ENCODE data around the gene MAMSTR. TPM values are rescaled to one million over a fixed set of nuclear protein-coding genes. Genes with fewer than 3 reads are reported as not detected.
A peak's percentile ranks its signal among the peaks of the same experiment; 100 is the strongest.
"Not testable (repeated sequence)": the region's sequence is repeated elsewhere in the genome, so short reads cannot be mapped to it uniquely, and the experiment has no call there.

MAMSTR gene
- 3.4 TPM for total RNA-seq

GRCh38 chr19:48719263-48720171, at the start of gene MAMSTR:
MAMSTR (minus strand) TSS chr19:48719725; CDS start chr19:48719031, 694 bp downstream.
- no peak for DNase-seq (ENCODE audit: extremely low spot score in 2 of 2)
- H3K36me3 ChIP-seq: no peaks in the 10 kb centered on the region
- peak within 1 kb of the TSS; percentile 86 for H3K27ac ChIP-seq
- no peak for TF ChIP-seq POLR2AphosphoS5 (IDR thresholded peaks at IDR 0.05; ENCODE audit: insufficient read depth in 1 of 2, low read depth in 1 of 2)
- no peak for TF ChIP-seq POLR2A (IDR thresholded peaks at IDR 0.05)
- TF ChIP-seq CTCF (IDR thresholded peaks at IDR 0.05): no peak
- no peaks in the 10 kb centered on the region for H3K9me3 ChIP-seq
- H3K4me1 ChIP-seq: peaks cover 57% of the 10 kb centered on the region
- intact Hi-C loops (cut with DNase I): no loop called here
- H3K27me3 ChIP-seq: no peaks in the 10 kb centered on the region
- peak within 1 kb of the TSS; percentile 46 to 48 for H3K4me3 ChIP-seq

GRCh38 chr19:48768994-48769713, 49.6 kb upstream of the MAMSTR start:
- H3K27ac ChIP-seq: no peak overlapping the region
- intact Hi-C loops (cut with DNase I): no loop called here
- no peaks in the 10 kb centered on the region for H3K9me3 ChIP-seq
- no peaks in the 10 kb centered on the region for H3K4me1 ChIP-seq
- H3K27me3 ChIP-seq: no peaks in the 10 kb centered on the region
- no peaks in the 10 kb centered on the region for H3K36me3 ChIP-seq
- TF ChIP-seq CTCF (IDR thresholded peaks at IDR 0.05): no peak
- no peak for TF ChIP-seq POLR2A (IDR thresholded peaks at IDR 0.05)
- TF ChIP-seq POLR2AphosphoS5 (IDR thresholded peaks at IDR 0.05; ENCODE audit: insufficient read depth in 1 of 2, low read depth in 1 of 2): no peak
- no peak overlapping the region for H3K4me3 ChIP-seq
- no peak for DNase-seq (ENCODE audit: extremely low spot score in 2 of 2)

GRCh38 chr19:48768171-48768753, 48.7 kb upstream of the MAMSTR start:
- intact Hi-C loops (cut with DNase I); H3K27ac ChIP-seq; DNase-seq (ENCODE audit: extremely low spot score in 2 of 2); H3K27me3 ChIP-seq; H3K9me3 ChIP-seq; H3K4me3 ChIP-seq; H3K4me1 ChIP-seq; H3K36me3 ChIP-seq: not testable (repeated sequence)

- DNase-seq (ENCODE audit: extremely low spot score in 2 of 2); H3K4me1 ChIP-seq; H3K27ac ChIP-seq; H3K9me3 ChIP-seq; intact Hi-C loops (cut with DNase I); H3K4me3 ChIP-seq; H3K27me3 ChIP-seq; H3K36me3 ChIP-seq: not testable (repeated sequence)
These were observed 46.3 kb upstream of the MAMSTR start for GRCh38 chr19:48765816-48766215.

GRCh38 chr19:48760504-48761205, 41.1 kb upstream of the MAMSTR start:
- H3K4me1 ChIP-seq: no peaks in the 10 kb centered on the region
- no peak overlapping the region for H3K27ac ChIP-seq
- intact Hi-C loops (cut with DNase I): no loop called here
- no peak overlapping the region for H3K4me3 ChIP-seq
- H3K36me3 ChIP-seq: no peaks in the 10 kb centered on the region
- H3K9me3 ChIP-seq: no peaks in the 10 kb centered on the region
- H3K27me3 ChIP-seq: no peaks in the 10 kb centered on the region
- TF ChIP-seq POLR2A (IDR thresholded peaks at IDR 0.05): no peak
- no peak for TF ChIP-seq CTCF (IDR thresholded peaks at IDR 0.05)
- TF ChIP-seq POLR2AphosphoS5 (IDR thresholded peaks at IDR 0.05; ENCODE audit: insufficient read depth in 1 of 2, low read depth in 1 of 2): no peak
- DNase-seq (ENCODE audit: extremely low spot score in 2 of 2): no peak
